ENCODE data around the gene PEG3. TPM values are rescaled to one million over a fixed set of nuclear protein-coding genes. Genes with fewer than 3 reads are reported as not detected.

The PEG3 gene
- total and polyA plus RNA-seq, 2 donors (not counting 1 experiment from before 2014, with no cell fraction given) = 0.22 to 5.6 TPM

DNA sequence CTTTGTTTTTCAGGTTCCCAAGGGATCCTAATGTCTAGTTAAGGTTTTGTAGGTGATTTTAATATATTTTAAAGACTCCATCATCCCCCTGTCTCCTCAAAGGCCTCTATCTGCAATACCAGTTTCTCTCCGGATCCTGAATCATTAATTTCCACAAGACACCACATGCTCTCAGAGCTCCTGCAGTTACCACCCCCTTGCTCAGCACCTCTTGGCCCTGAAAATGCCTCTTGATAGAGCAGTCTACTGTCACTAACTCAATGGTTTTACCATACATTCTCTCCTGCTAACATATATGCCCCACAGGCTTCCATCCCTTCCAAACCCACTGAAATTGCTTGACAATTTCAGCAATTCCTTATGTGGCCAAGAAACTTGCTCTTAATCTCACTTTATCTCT lies 1.9 kb upstream of the PEG3 start:
- no peaks in the 10 kb centered on the region for H4K20me1 ChIP-seq (ENCODE audit: control insufficient read depth, extremely low read depth, insufficient read depth, low read length)
- H3K27me3 ChIP-seq (ENCODE audit: control insufficient read depth, insufficient read depth, low read length) = no peaks in the 10 kb centered on the region
- no peaks in the 10 kb centered on the region for H3K4me1 ChIP-seq (ENCODE audit: control insufficient read depth, extremely low read depth, insufficient read depth, low read length)
- no peak overlapping the region for H3K4me3 ChIP-seq (replicated peaks in 1 of 4; ENCODE audit: control extremely low read depth in 1 of 4, insufficient read depth in 1 of 4, low read depth in 3 of 4, low read length in 4 of 4)
- no peaks in the 10 kb centered on the region for H3K79me2 ChIP-seq (ENCODE audit: control insufficient read depth, insufficient read depth, low read length)
- no peaks in the 10 kb centered on the region for H3K36me3 ChIP-seq (ENCODE audit: control insufficient read depth, insufficient read depth, low read length)
- TF ChIP-seq, protein P1, sequence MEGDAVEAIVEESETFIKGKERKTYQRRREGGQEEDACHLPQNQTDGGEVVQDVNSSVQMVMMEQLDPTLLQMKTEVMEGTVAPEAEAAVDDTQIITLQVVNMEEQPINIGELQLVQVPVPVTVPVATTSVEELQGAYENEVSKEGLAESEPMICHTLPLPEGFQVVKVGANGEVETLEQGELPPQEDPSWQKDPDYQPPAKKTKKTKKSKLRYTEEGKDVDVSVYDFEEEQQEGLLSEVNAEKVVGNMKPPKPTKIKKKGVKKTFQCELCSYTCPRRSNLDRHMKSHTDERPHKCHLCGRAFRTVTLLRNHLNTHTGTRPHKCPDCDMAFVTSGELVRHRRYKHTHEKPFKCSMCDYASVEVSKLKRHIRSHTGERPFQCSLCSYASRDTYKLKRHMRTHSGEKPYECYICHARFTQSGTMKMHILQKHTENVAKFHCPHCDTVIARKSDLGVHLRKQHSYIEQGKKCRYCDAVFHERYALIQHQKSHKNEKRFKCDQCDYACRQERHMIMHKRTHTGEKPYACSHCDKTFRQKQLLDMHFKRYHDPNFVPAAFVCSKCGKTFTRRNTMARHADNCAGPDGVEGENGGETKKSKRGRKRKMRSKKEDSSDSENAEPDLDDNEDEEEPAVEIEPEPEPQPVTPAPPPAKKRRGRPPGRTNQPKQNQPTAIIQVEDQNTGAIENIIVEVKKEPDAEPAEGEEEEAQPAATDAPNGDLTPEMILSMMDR (conservative IDR thresholded peaks at IDR 0.05 in 1 of 2, IDR thresholded peaks at IDR 0.05 in 1 of 2; ENCODE audit: low read depth in 1 of 2, low read length in 2 of 2) = no peak
- no peak for TF ChIP-seq EZH2 (IDR thresholded peaks at IDR 0.05; ENCODE audit: low read length, missing control alignments)
- H3K27ac ChIP-seq (ENCODE audit: insufficient read depth, low read length) = no peak overlapping the region
- no peak overlapping the region for H3K4me2 ChIP-seq (ENCODE audit: extremely low read depth, insufficient read depth, low read length)
- DNase-seq (ENCODE audit: low read depth in 2 of 2) = no peak
- no peaks in the 10 kb centered on the region for H3K9me3 ChIP-seq (ENCODE audit: control insufficient read depth, insufficient read depth, low read depth, low read length)
- no peak overlapping the region for H2AFZ ChIP-seq (ENCODE audit: low read length)
- no peak overlapping the region for H3K9ac ChIP-seq (ENCODE audit: insufficient read depth, low read length)

DNA sequence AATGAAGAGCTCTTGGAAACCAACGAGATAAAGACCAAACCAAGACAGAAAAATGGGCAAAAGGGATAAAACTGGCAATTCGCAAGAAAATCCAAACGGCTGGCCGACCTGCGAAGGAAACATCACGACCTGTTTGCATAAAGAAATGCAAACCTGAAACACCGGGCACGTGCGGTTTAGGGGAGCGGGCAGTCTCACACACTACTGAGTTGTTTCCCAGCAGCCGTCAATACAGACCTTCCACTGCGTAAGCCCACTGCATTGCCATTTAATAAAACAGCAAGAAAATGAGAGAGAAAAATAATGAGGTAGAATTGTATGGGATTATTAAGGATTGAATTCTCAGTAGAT lies 642 bp upstream of the PEG3 start:
- Histone ChIP-seq H3K27ac (ENCODE audit: insufficient read depth, low read length) (no peak overlapping the region), H3K79me2 (ENCODE audit: control insufficient read depth, insufficient read depth, low read length) (no peaks in the 10 kb centered on the region), H3K4me3 (replicated peaks in 1 of 4; ENCODE audit: control extremely low read depth in 1 of 4, insufficient read depth in 1 of 4, low read depth in 3 of 4, low read length in 4 of 4) (no peak overlapping the region), H3K27me3 (ENCODE audit: control insufficient read depth, insufficient read depth, low read length) (no peaks in the 10 kb centered on the region), H3K4me2 (ENCODE audit: extremely low read depth, insufficient read depth, low read length) (no peak overlapping the region), H2AFZ (ENCODE audit: low read length) (no peak overlapping the region), H4K20me1 (ENCODE audit: control insufficient read depth, extremely low read depth, insufficient read depth, low read length) (no peaks in the 10 kb centered on the region), H3K4me1 (ENCODE audit: control insufficient read depth, extremely low read depth, insufficient read depth, low read length) (no peaks in the 10 kb centered on the region), H3K9me3 (ENCODE audit: control insufficient read depth, insufficient read depth, low read depth, low read length) (no peaks in the 10 kb centered on the region), H3K9ac (ENCODE audit: insufficient read depth, low read length) (no peak overlapping the region), H3K36me3 (ENCODE audit: control insufficient read depth, insufficient read depth, low read length) (no peaks in the 10 kb centered on the region)
- no peak for TF ChIP-seq EZH2 (IDR thresholded peaks at IDR 0.05; ENCODE audit: low read length, missing control alignments)
- TF ChIP-seq, protein P1 (conservative IDR thresholded peaks at IDR 0.05 in 1 of 2, IDR thresholded peaks at IDR 0.05 in 1 of 2; ENCODE audit: low read depth in 1 of 2, low read length in 2 of 2) = no peak
- no peak for DNase-seq (ENCODE audit: low read depth in 2 of 2)

GRCh38 chr19:56839652-56840450 lies 675 bp downstream of the PEG3 start:
- no peak overlapping the region for H2AFZ ChIP-seq (ENCODE audit: low read length)
- peak; percentile 18 to 91 for DNase-seq (ENCODE audit: low read depth in 2 of 2)
- no peak overlapping the region for H3K4me2 ChIP-seq (ENCODE audit: extremely low read depth, insufficient read depth, low read length)
- H3K79me2 ChIP-seq (ENCODE audit: control insufficient read depth, insufficient read depth, low read length) = no peaks in the 10 kb centered on the region
- no peak overlapping the region for H3K9ac ChIP-seq (ENCODE audit: insufficient read depth, low read length)
- TF ChIP-seq, protein P1 (conservative IDR thresholded peaks at IDR 0.05 in 1 of 2, IDR thresholded peaks at IDR 0.05 in 1 of 2; ENCODE audit: low read depth in 1 of 2, low read length in 2 of 2) = no peak
- TF ChIP-seq EZH2 (IDR thresholded peaks at IDR 0.05; ENCODE audit: low read length, missing control alignments) = no peak
- no peaks in the 10 kb centered on the region for H3K36me3 ChIP-seq (ENCODE audit: control insufficient read depth, insufficient read depth, low read length)
- H4K20me1 ChIP-seq (ENCODE audit: control insufficient read depth, extremely low read depth, insufficient read depth, low read length) = no peaks in the 10 kb centered on the region
- no peaks in the 10 kb centered on the region for H3K4me1 ChIP-seq (ENCODE audit: control insufficient read depth, extremely low read depth, insufficient read depth, low read length)
- H3K9me3 ChIP-seq (ENCODE audit: control insufficient read depth, insufficient read depth, low read depth, low read length) = no peaks in the 10 kb centered on the region
- peak overlapping the region in 2 of 4 experiments; percentile 20 to 32 for H3K4me3 ChIP-seq (replicated peaks in 1 of 4; ENCODE audit: control extremely low read depth in 1 of 4, insufficient read depth in 1 of 4, low read depth in 3 of 4, low read length in 4 of 4)
- H3K27me3 ChIP-seq (ENCODE audit: control insufficient read depth, insufficient read depth, low read length) = no peaks in the 10 kb centered on the region
- no peak overlapping the region for H3K27ac ChIP-seq (ENCODE audit: insufficient read depth, low read length)
